Hematopoietic multipotent progenitor cell treated with erythropoietin and hydrocortisone succinate and interleukin-3 and kit ligand, for 4 days (in vitro differentiated cells): Measurements from ENCODE around the gene MAP3K20.
A peak's percentile ranks its signal among the peaks of the same experiment; 100 is the strongest.
"Not testable (repeated sequence)": the region's sequence is repeated elsewhere in the genome, so short reads cannot be mapped to it uniquely, and the experiment has no call there.

Experiments
- DNase-seq: peaks from one replicate; pipeline ENCODE4 v3.0.0-alpha.2; 2015

Gene MAP3K20

DNA sequence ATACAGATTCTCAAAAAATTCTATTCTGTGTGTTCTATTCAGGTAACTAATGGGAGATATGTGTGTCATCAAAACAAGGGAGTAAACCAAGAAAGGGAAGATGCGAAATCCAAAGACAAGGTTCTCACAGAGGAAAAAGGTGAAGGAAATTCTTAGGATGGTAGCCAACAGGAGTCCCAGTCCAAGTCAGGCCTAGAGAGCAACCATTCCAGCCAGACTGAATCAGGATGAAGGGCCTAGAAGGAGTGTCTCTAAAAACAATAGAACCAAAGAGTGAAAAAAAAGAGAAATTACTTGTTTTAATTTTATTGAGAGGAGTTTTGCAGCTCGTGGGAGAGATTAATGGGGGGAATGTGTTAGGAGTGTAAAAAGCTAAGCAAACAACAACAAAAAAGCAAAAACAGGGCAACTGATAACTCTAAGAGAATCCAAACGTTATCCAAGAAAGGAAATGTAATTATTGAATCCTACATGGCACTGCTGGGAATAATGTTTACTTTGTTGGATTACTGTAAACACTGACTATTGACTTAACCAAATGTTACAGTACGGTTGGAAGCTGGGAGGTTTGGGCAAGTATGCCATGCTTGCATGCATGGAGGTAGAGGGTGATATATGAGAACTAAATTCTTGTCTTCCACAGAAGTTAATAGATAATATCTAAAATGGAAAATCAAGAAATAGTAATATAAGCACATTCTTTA is 12.3 kb downstream of the MAP3K20 start:
- no peak for DNase-seq

DNA sequence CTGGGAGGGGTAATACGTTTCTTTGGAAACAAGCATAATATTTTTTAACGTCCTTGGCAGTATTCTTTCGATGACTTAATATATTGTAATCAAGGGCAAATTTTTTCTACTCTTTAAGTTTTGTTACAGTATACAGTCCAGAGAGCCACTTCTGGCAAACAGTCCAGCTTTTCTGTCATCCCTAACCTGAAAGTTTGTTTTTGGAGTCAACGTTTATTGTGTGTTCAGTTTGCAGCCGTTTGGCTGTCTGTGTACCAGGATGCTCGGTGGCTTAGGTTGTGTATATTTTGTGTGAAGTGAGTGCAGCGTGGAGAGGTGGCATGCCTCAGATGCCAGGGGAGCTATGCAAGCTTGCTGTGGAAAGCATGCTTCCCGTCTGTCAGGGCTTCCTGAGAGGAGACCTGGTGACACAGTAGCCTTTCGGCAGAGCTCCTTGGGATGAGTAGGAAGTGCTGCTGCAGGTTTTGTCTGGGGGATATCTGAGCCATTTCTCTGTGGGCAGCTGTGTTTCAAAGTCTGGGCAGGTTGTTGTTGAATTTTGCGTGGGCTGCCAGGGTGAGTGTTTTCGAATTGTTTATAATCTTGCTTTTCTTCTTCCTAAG is 14.7 kb downstream of the MAP3K20 start:
- DNase-seq: no peak

DNA sequence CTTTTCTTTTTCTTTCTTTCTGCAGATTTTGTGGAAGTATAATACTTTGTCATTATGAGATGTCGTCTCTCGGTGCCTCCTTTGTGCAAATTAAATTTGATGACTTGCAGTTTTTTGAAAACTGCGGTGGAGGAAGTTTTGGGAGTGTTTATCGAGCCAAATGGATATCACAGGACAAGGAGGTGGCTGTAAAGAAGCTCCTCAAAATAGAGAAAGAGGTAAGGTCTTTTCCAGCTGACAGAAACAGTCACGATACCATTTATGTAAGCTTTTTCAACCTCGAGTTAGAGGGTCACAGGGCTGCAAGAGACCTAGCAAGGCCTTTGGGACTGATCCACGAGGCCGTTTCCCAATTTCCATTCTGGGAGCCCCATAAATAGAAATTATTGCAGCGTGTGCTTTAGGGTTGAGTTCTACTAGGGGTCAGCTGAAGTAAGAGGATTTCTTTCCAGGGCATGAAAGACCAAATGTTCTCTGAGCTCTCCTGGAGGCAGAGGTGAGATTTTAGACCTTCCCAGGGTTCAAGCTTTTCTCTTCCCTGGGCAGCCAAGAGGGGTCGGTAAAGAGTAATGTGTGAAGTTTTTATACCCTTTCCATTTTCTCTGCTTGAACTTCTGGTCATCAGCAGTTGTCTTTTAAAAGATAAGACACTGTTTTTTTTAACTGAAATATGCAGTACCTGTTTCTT is 15.5 kb downstream of the MAP3K20 start:
- DNase-seq: no peak

DNA sequence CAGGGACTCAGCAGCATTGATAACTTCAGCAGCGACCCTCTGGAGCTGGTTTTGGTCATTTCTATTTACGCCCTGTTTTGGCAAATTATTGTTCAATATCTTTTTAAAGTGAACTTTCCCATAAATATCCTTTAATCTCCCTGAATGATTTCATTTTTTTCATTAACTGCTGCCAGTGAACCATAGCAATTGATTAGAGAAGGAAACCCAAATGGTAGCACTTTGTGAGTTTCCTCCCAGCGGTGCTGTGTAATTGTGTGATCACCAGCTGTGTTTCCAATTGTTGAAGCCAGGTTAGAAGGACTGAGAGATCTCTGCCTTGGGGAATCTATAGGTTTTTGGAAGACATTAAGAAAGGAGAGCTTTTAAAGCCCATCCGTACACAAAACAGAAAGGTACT is 16.3 kb downstream of the MAP3K20 start:
- DNase-seq: no peak

DNA sequence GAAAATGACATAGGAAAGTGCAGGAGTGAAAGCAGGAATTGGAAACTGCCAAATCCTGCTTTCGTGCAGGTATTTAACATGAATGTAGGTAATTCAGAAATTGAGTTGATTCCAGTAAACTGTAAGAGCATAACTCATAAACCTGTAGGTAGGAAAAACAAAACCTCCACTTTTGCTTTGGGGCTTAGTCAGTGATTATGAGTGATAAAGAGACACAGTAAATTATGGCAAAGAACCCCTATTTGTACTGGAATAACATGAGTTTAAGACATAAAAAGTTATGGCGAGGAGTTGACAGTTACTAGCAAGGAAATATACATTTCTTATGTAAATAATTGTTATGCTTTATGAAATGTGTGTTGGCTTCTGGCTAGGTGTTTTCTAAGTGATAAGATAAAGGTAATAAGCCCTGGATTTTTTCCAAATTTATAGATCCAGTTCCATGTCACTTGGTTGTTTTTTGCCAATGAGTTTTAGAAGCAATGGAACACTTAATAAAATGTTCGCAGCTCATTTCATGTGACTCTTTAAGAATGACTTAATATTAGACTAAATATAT is 17.3 kb downstream of the MAP3K20 start:
- no peak for DNase-seq

DNA sequence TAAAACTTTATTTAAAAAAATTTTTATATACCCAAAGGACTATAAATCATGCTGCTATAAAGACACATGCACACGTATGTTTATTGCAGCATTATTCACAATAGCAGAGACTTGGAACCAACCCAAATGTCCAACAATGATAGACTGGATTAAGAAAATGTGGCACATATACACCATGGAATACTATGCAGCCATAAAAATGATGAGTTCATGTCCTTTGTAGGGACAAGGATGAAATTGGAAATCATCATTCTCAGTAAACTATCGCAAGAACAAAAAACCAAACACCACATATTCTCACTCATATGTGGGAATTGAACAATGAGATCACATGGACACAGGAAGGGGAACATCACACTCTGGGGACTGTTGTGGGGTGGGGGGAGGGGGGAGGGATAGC is 18.0 kb downstream of the MAP3K20 start:
- not testable (repeated sequence) for DNase-seq

DNA sequence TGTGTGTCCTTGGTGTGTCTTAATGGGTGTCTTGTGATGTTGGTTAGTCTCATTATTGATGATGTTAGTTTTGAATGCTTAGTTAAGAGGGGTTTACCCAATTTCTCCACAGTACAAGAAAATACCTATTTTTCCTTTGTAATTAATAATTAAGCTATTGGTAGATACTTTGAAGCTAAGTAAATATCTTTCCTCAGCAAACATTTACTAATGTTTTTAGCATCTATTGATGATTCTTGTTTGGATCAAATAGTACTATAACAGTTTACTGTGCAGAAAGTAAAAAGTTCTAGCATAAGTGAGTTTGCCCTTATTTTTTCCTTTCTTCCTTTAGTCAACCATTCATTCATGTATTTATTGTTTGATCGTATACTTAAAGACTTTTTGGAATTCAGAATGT is 19.1 kb downstream of the MAP3K20 start:
- no peak for DNase-seq

DNA sequence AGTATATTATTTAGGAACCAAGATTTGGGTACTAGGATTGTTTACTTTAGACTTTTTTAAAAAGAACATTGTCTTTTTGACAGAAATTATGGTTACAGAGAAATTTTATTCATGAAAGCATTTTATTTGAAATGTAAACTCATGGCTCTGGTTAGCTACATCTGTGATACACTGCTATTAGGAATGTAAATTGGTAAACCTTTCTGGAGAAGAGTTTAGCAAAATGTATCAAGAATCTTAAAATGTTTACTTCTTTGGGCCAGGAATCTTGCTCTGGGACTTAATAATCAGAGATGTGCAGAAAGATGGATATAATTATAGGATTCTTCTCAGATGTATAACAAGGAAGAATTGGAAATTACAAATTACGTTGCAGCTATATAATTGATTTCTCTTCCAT is 19.7 kb downstream of the MAP3K20 start:
- no peak for DNase-seq

DNA sequence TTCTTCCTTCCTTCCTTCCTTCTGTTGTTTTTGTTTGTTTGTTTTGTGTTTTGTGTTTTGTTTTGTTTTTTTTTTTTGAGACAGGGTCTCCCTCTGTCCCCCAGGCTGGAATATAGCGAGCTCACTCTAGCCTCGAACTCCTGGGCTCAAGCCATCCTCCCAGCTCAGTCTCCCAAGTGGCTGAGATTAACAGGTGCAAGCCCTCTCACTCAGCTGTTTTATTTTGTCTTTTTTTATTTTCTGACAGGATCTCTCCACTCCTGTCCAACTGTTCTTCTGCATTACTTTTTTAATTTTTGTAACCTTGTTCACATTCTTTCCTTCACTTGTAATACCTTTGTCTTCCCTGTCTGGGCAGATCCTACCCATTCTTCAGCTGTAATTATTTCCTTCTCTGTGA is 23.6 kb downstream of the MAP3K20 start:
- DNase-seq: no peak

DNA sequence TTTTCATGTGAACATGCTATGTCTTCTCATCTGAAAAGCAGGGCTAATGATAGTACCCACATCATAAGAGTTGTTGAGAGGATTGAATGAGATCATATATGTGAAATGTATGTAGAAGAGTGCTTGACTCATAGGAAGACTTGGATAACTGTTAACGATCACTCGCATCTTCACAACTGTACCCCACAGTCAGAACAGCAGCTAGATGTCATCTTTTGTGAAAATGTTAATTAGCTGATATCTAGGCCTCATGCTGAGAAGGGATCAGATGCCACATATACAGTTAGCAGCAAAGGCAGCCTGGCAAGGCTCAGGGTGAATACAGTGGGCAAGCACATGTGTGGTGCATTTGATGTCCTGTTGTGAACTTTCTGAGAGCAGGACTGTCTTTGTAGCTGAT is 24.2 kb downstream of the MAP3K20 start:
- no peak for DNase-seq

DNA sequence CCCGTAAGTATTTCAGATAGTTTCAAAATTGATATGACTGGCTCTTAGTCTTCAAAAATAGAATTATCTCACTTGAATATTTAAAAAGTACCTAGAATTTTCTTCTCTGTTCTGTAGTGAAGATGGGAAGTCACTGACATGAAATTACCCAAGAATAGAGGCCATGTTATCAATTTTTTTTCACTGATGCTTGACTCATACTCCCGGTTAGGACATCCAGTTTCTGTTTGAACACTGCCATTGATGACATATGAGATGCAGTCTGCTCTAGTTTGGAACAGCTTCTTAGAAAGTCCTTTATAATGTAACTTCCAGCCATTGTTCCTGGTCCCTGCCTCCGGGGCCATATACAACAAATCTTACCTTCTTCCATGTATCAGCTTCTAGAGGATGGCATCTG is 26.0 kb downstream of the MAP3K20 start:
- DNase-seq: no peak

DNA sequence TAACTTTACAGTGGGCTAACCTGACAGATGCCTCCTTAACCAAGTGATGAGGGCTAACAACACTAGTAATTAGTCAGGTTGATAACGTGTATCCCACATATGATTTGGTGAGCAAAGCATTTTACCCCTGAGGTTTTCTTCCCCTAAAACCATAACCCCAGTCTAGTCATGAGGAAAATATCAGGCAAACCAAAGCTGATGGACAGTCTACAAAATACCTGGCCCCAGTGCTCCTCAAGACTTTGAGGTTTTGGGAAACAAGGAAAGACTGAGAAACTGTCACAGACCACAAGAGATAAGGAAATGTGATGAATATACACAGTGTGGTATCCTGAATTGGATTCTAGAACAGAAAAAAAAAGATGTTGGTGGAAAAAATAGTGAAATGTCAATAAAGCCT is 28.5 kb downstream of the MAP3K20 start:
- no peak for DNase-seq

DNA sequence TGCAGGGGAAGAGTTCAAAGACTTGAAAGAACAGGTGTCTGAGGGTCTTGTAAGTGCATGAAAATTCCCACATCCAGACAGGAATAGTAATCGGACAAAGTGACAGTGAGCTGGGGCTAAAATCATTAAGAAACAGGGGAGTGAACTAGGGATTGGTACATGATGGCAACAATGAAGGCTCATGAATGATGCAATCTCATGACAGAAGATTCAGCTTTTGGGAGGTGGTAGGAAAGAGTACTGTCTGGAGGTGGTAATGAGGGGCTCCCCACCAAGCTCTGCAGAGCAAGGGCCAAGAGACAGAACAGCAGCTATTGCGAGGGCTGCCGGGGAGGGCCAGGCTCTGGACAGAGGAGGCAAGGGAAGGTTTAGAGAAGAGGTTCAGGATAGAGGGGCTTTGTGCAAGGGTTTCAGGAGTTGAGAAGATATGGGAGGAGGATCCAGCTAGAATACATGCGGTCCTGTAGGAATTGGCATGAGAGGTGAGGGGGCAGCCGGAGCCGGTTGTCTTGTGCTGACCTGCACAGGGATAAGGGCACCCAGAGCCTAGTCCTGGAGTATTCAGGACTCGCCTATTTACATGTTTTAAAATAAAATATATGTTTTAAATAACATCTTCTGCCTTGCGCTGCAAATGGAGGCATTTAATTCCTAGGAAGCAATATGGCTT is 31.4 kb downstream of the MAP3K20 start:
- no peak for DNase-seq

DNA sequence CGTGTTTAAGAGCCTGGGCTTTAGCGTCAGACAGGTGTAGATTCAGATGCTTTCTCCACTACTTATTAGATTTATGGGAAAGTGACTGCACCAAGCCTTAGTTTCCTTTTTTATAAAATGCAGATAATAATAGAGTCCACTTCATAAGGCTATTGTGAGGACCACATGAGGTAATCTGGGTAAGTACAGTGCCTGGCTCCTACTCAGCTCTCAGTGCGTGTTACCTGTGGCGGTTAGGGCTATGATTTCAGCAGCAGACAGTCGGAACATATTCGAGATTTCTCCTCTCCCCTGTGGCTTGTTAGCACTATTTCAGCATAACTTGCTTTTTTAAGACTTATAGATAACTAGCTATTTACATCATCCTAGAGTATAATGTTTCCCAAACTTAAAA is 32.0 kb downstream of the MAP3K20 start:
- no peak for DNase-seq

DNA sequence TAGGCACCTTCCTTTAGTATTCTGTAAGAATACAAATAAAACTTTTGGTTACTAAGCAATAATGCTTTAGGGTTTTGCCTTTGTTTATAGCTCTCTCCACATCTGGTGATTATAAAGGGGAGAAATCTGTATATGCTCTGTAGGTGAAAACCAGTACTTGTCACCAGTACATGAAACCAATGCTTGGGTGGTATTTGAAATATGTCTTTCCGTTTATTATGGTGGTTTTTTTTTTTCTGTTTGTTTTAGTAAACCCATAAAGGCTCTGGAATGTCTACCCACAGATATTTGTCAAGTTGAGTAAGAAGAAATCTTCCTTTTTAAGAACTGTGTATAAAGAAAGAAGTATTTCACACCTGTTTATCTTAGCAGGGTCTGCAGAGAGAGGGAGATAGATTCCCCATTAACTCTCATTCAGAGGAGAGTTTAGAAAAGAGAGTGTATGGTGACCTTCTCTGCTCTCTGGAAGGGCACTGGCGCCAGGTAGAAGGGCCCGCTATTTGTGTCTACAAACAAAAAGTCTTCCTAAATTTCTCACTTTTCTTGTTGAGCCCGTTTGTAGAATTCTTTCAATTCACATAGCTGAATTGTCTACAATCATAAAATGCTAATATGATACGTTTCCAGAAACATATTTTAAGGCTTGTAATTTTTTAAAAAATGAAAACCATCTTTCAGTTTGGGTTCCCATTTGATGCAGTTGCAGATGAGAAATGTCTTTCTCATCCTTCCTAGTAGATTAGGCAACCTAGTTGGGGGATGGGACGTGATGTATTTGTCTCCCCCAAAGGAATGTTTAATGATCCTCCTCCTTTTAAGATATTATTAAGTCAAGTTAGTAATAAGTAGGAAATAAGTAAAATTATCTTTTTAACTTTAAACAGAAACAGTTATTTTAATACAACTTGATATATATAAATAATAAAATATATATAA is 33.9 kb downstream of the MAP3K20 start:
- no peak for DNase-seq

DNA sequence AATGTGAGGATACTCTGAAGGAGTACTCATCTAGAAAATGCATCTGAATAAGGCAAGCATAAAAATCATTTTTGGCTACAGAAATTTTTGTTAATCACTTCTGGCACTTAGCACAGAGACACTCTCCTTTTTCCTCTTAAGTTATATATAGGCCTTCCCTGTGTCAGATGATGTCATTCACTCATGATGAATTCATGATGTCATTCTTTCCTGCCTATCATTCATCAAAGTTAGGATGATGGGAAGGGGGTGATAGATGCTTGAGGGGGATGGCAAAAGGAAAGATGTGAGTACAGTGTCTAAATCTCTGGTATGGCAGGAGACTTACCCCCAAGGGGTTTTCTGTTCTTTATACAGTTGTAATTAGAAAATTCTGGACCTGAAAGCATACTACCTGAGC is 42.0 kb downstream of the MAP3K20 start:
- DNase-seq: no peak

DNA sequence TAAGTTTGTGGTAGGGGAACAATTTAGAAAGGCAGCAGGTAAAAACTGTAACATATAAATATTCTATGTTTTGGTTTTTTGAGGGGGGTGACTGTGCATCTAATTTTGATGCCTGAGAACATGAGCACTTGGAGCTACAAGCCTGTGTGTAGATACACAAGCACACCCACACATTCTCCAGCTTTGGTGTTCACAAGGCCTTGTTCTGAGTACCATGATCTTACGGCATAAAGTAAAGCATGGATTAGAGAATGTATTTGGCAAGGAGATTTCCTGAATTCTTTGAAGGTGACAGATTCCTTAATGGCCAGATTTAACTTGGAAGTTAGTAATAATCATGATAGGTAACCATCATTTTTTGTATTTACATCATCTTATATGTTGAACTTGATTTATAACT is 42.7 kb downstream of the MAP3K20 start:
- no peak for DNase-seq

DNA sequence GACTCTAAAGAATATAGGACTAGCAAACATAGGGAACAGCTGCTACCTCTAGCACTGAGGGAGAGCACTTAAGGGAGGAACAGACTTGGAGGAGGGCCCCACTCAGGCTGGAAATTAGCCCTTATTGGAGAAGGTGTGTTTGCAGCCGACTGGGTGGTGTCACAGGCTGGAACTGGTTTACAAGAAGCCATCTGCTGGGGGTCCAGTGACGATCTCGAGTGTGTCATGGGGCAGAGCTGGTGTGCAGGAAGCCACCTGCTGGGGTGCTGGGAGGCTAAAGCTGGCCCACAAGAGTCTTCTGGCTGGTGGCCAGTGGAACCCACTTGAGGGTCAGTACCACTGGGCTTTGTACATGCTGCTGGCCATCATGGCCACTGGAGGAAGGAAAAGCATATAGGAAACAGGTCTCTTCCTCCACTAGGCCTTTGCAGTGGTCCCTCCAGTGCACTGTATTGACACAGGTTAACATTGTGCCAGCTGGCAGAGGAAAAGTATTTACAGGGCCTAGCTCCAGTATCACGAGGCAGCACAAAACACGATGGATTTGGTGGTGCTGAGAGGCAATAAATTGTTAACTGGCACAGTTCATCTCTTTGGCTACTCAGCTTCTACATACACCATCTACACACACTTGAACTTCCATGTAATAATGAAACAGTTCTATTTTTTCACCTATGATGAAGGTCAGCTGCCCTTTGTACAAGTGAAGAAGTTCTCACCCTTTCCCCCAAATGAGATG is 43.6 kb downstream of the MAP3K20 start:
- no peak for DNase-seq

DNA sequence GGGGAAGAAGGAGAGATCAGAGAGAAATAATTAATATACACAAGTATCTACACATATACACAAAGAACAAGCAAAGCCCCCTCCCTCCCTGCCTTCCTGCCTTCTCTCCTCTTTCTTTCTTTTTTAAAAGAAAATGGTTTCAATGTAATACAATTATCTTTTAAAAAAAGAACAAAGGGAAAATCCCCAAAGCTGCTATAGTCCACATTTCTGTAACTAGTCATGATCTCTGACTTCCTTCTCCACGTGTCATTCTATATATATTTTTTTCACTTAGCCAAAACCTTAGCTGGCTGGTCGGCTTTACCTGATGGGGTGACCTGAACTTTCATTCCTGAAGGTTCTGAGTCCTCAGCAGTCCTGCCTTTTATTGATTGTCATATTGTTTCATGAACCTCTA is 44.3 kb downstream of the MAP3K20 start:
- DNase-seq: no peak

DNA sequence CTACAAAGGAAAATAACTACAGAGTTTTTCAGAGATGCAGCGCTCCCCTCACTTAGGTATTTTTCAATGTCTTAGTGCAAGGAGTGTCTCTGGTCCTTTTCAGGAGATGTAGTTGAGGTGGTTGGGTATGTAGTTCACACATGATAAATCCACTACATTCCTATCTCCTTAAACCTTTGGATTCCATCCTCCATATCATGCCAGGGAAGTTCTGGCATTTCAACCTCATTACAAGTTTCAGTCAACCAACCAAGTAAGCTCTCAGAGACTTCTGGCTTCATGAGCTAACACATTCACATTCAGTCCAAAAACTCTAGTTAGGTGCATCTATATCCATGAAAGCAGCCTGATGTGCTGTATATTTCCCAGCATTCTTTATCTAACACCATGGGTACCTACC is 47.3 kb downstream of the MAP3K20 start:
- no peak for DNase-seq

DNA sequence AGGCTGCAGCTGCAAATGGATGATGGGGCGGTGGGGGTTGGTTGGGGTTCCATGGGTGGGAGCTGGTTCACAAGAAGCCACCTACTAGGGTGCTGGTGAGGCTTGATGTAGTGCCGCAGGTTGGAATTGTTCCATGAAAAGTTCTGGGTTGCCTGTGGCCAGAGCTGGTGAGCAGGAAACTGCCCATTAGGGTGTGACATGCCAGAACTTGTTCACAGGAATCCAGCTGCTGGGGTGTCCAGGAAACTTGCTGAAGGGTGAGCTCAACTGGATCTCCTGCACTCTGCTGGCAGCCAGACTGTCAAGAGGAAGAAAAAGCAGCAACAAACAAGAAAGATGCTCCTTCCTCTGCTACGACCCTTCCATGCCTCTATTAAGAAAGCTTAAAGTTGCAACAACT is 48.8 kb downstream of the MAP3K20 start:
- no peak for DNase-seq

DNA sequence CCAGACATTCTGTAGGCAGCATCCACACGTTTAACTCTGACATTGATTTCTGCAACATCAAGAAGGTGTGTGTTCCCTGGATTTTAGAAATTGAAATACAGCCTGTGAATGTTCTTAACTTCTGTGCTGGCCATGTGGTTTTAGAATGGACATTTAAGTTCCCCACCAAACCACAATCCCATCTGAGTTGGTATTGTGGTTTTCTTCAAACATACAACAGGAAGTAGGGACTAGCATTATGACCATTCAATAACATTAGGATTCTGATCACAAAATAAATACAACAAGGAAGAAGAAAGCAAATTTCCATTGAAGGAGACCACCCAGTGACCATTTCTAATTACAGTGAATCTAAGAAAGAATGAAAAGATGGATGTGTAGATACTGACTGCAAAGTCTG is 51.2 kb downstream of the MAP3K20 start:
- peak; percentile 73 for DNase-seq
